HCT116 (cell line): ENCODE results near the gene ETNK1. TPM values are rescaled to one million over a fixed set of nuclear protein-coding genes. Genes with fewer than 3 reads are reported as not detected.

Experiments
- ATAC-seq: fragments of 200-7000 bp; cut with Tn5 transposase; 2 replicates; pipeline ENCODE4 v1.9.1; 2020; ENCODE audit warnings: mild to moderate bottlenecking, moderate library complexity
- BruUV-seq: library from RNA; stranded (reverse); fragments of 400-500 nt; replicated peaks from 2 replicates; lab custom pipeline; 2021; lab: Mats Ljungman, UMichigan
- CTCF ChIA-PET: fragments of 300-600 bp; sonication (Branson Sonifier 250); formaldehyde crosslinking; loops from one replicate; lab custom pipeline; 2021; ENCODE audit warnings: antibody characterized with exemption; lab: Charles Lee
- POLR2A ChIA-PET: fragments of 300-600, 350-600 bp; sonication (Branson Sonifier 250); formaldehyde crosslinking; loops from one replicate; lab custom pipeline; 2021; ENCODE audit warnings: antibody characterized with exemption; lab: Charles Lee
- RAD21 ChIA-PET, 2 experiments: fragments of 300-600 bp; sonication (Branson Sonifier 250); formaldehyde crosslinking; loops; one replicate each; lab custom pipeline; 2023; ENCODE audit warnings: low total read pairs in 2 of 2; ENCODE audit not compliant: uncharacterized antibody in 2 of 2, unreplicated experiment in 2 of 2, low non-redundant PET in 1 of 2; lab: Charles Lee
- DNase-seq: peaks from one replicate; pipeline ENCODE4 v3.0.0-alpha.2; 2010; ENCODE audit warnings: low read depth, low spot score
- H2AFZ ChIP-seq: fragments of 200-600 bp; shearing (Covaris generic), sonication (generic); 2 replicates; pipeline ENCODE4 v1.6.1; 2017; ENCODE audit warnings: low read depth, mixed run types, mixed read lengths, antibody characterized with exemption, low read length; ENCODE audit not compliant: poor library complexity, severe bottlenecking
- H3K27ac ChIP-seq: 2 replicates; pipeline ENCODE4 v1.5.1; 2012; ENCODE audit warnings: low read depth, low read length
- H3K27me3 ChIP-seq: fragments of 200-600 bp; sonication (generic); 2 replicates; pipeline ENCODE4 v1.6.1; 2016; ENCODE audit warnings: mixed run types, low read length, mixed read lengths; ENCODE audit not compliant: insufficient read depth
- H3K36me3 ChIP-seq, 2 experiments: fragments of 200-500 bp in 1 of 2; fragments of 200-600 bp in 1 of 2; sonication (Bioruptor generic) in 1 of 2; sonication (generic) in 1 of 2; 2 replicates each; pipeline versions ENCODE4 v1.5.1 to v1.6.1; 2014 to 2016; ENCODE audit warnings: low read length in 2 of 2, inconsistent platforms in 1 of 2, mixed read lengths in 1 of 2, mixed run types in 1 of 2; ENCODE audit not compliant: insufficient read depth in 2 of 2, control insufficient read depth in 1 of 2
- H3K4me1 ChIP-seq, 2 experiments: fragments of 200-600 bp in 1 of 2; sonication (generic) in 1 of 2; 2 replicates each; pipeline versions ENCODE4 v1.5.1 to v1.6.1; 2012 to 2017; ENCODE audit warnings: low read length in 2 of 2, inconsistent platforms in 1 of 2, mild to moderate bottlenecking in 1 of 2, mixed read lengths in 1 of 2, mixed run types in 1 of 2, moderate library complexity in 1 of 2; ENCODE audit not compliant: insufficient read depth in 2 of 2, control insufficient read depth in 1 of 2
- H3K4me2 ChIP-seq: fragments of 200-600 bp; sonication (generic); 2 replicates; pipeline ENCODE4 v1.6.1; 2017; ENCODE audit warnings: mixed run types, low read length, mixed read lengths
- H3K4me3 ChIP-seq, 2 experiments: fragments of 200-600 bp in 1 of 2; sonication (generic) in 1 of 2; replicated peaks in 1 of 2; 2 replicates each; pipeline ENCODE4 v1.5.1; 2011 to 2016; ENCODE audit warnings: low read length in 2 of 2, control low read depth in 1 of 2, low read depth in 1 of 2, mild to moderate bottlenecking in 1 of 2, mixed read lengths in 1 of 2, mixed run types in 1 of 2
- H3K79me2 ChIP-seq: fragments of 200-600 bp; sonication (generic); 2 replicates; pipeline ENCODE4 v1.6.1; 2017; ENCODE audit warnings: mild to moderate bottlenecking, mixed run types, low read length, moderate library complexity, mixed read lengths; ENCODE audit not compliant: insufficient read depth
- H3K9ac ChIP-seq: fragments of 200-600 bp; sonication (generic); 2 replicates; pipeline ENCODE4 v1.6.1; 2016; ENCODE audit warnings: low read length, mixed read lengths
- H3K9me2 ChIP-seq: fragments of 200-600 bp; sonication (generic), shearing (Covaris generic); 2 replicates; pipeline ENCODE4 v1.6.1; 2017; ENCODE audit warnings: mixed run types, mild to moderate bottlenecking, moderate library complexity; ENCODE audit not compliant: insufficient read depth
- H3K9me3 ChIP-seq, 2 experiments: fragments of 200-500 bp in 1 of 2; fragments of 200-600 bp in 1 of 2; sonication (Bioruptor generic) in 1 of 2; sonication (generic) in 1 of 2; 2 replicates each; pipeline ENCODE4 v1.6.1; 2014 to 2017; ENCODE audit warnings: low read length in 2 of 2, mixed read lengths in 2 of 2, inconsistent platforms in 1 of 2, low read depth in 1 of 2, mild to moderate bottlenecking in 1 of 2, mixed run types in 1 of 2, moderate library complexity in 1 of 2; ENCODE audit not compliant: control insufficient read depth in 1 of 2, insufficient read depth in 1 of 2
- H4K20me1 ChIP-seq: fragments of 200-600 bp; sonication (generic), shearing (Covaris generic); 2 replicates; pipeline ENCODE4 v1.6.1; 2017; ENCODE audit warnings: mixed run types, mild to moderate bottlenecking, moderate library complexity; ENCODE audit not compliant: insufficient read depth
- CEBPB ChIP-seq: IDR thresholded peaks from 2 replicates; pipeline ENCODE4 v1.6.1; 2012; ENCODE audit warnings: low read depth
- EZH2phosphoT487 ChIP-seq: fragments of 200-600 bp; IDR thresholded peaks from 2 replicates; pipeline ENCODE4 v1.6.1; 2018; ENCODE audit warnings: antibody characterized with exemption, borderline replicate concordance
- JUND ChIP-seq: IDR thresholded peaks from 2 replicates; pipeline ENCODE4 v1.6.1; 2012
- POLR2A ChIP-seq: IDR thresholded peaks from 2 replicates; pipeline ENCODE4 v1.7.0; 2011; ENCODE audit warnings: borderline replicate concordance; ENCODE audit not compliant: insufficient read depth, insufficient read length; ENCODE audit errors: extremely low read depth
- RAD21 ChIP-seq: IDR thresholded peaks from 2 replicates; pipeline ENCODE4 v1.6.1; 2012; ENCODE audit warnings: low read depth, mild to moderate bottlenecking
- SRF ChIP-seq: IDR thresholded peaks from 2 replicates; pipeline ENCODE4 v1.6.1; 2012; ENCODE audit warnings: low read depth
- YY1 ChIP-seq: IDR thresholded peaks from 2 replicates; pipeline ENCODE4 v1.6.1; 2011; ENCODE audit warnings: low read length, low read depth, moderate library complexity, mild to moderate bottlenecking; ENCODE audit not compliant: insufficient replicate concordance; ENCODE audit errors: extremely low read depth
- intact Hi-C: fragments of 100-400 bp; cut with micrococcal nuclease; formaldehyde crosslinking; loops from 2 replicates; pipeline ENCODE4 v1.10.0; 2022
- total RNA-seq: library from RNA; stranded (reverse); gene quantifications from one replicate; pipeline ENCODE4 v1.2.1, GENCODE V29; 2021; ENCODE audit not compliant: unreplicated experiment
- TF ChIP-seq, protein P1 (sequence below): IDR thresholded peaks from 2 replicates; pipeline ENCODE4 v1.6.1; 2012; ENCODE audit warnings: low read depth

ETNK1 gene
- total RNA-seq, 1 experiment from 2014 or later, result 83.6 TPM

DNA sequence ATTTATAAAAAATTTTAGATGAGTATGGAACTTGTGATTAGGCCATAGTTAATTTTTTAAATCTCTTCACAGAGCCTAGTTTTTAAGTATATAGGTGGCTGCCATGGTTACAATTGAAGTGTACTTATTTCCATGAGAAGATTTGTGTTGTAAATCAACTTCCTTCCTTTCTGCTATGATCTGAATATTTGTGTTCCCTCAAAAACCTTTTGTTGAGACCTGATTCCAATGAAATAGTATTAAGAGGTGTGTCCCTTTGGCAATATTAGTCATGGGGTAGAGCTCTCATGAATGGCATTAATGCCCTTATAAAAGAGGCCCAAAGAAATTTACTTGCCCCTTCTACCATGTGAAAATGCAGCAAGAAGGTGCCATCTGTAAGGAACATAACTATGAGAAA is 28.8 kb downstream of the ETNK1 start:
- DNase-seq (no peak), ATAC-seq (no peak)
- H3K9me3 ChIP-seq, result no peaks in the 10 kb centered on the region
- no TSS peak for BruUV-seq
- RAD21 ChIA-PET, result no interaction called here
- intact Hi-C loops, result no loop called here
- H2AFZ ChIP-seq, result no peak overlapping the region
- POLR2A ChIA-PET, result no interaction called here
- no peak overlapping the region for H3K4me2 ChIP-seq
- H3K27ac ChIP-seq, result no peak overlapping the region
- CTCF ChIA-PET, result no interaction called here
- H3K4me3 ChIP-seq, result no peak overlapping the region
- H3K79me2 ChIP-seq, result peaks cover 89% of the 10 kb centered on the region
- H3K9me2 ChIP-seq, result no peaks in the 10 kb centered on the region
- H3K36me3 ChIP-seq, result no peaks in the 10 kb centered on the region
- TF ChIP-seq POLR2A (no peak), JUND (no peak), YY1 (no peak), SRF (no peak), RAD21 (no peak), CEBPB (no peak), EZH2phosphoT487 (no peak)
- TF ChIP-seq, protein P1, sequence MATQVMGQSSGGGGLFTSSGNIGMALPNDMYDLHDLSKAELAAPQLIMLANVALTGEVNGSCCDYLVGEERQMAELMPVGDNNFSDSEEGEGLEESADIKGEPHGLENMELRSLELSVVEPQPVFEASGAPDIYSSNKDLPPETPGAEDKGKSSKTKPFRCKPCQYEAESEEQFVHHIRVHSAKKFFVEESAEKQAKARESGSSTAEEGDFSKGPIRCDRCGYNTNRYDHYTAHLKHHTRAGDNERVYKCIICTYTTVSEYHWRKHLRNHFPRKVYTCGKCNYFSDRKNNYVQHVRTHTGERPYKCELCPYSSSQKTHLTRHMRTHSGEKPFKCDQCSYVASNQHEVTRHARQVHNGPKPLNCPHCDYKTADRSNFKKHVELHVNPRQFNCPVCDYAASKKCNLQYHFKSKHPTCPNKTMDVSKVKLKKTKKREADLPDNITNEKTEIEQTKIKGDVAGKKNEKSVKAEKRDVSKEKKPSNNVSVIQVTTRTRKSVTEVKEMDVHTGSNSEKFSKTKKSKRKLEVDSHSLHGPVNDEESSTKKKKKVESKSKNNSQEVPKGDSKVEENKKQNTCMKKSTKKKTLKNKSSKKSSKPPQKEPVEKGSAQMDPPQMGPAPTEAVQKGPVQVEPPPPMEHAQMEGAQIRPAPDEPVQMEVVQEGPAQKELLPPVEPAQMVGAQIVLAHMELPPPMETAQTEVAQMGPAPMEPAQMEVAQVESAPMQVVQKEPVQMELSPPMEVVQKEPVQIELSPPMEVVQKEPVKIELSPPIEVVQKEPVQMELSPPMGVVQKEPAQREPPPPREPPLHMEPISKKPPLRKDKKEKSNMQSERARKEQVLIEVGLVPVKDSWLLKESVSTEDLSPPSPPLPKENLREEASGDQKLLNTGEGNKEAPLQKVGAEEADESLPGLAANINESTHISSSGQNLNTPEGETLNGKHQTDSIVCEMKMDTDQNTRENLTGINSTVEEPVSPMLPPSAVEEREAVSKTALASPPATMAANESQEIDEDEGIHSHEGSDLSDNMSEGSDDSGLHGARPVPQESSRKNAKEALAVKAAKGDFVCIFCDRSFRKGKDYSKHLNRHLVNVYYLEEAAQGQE, result no peak
- H3K4me1 ChIP-seq, result no peaks in the 10 kb centered on the region
- H3K27me3 ChIP-seq, result no peaks in the 10 kb centered on the region
- no peak overlapping the region for H3K9ac ChIP-seq
- H4K20me1 ChIP-seq, result peaks cover 8% of the 10 kb centered on the region; the same call in 1 of the 2 replicates
